ENCODE measurements around the gene LCA5L.
"Not testable (repeated sequence)": the region's sequence is repeated elsewhere in the genome, so short reads cannot be mapped to it uniquely, and the experiment has no call there.

LCA5L gene

DNA sequence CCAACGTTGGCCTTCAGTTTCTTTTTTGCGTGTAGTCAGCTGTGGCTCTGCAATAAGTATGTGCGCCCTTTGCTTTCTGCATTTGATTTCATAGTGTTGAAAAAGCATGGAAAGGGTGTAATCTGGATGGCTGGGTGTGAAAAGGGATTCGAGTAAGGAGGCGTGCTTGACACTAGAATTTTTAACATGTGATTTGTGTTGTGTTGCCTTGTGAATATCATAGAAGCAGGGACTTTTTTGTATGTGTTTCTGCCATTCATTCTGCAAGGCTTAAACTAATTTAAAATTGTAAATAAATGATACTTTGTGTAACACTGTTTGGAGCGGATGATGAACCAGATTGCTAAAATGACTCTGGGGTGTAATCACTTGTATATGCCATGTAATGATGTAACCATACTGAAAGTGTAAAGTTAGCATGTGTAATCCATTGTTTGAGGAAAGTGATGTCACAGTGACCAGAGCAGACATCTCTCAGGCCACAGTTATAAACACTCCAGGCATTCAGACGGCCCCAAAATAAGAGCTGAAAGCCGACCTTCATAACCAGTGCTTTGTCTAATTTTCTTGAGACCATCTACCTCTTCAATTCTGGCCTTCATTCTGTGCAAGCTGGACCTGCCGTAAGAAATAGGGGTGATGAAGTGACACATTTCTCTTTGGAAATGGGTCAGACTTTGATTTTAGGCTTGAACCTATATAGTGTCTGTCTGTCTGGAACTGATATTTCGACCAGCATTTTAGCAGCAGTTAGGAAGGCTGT, 6.8 kb upstream of the LCA5L start:
- DNase-seq (ENCODE audit: low read depth in 2 of 3, low spot score in 1 of 3) = no peak

DNA sequence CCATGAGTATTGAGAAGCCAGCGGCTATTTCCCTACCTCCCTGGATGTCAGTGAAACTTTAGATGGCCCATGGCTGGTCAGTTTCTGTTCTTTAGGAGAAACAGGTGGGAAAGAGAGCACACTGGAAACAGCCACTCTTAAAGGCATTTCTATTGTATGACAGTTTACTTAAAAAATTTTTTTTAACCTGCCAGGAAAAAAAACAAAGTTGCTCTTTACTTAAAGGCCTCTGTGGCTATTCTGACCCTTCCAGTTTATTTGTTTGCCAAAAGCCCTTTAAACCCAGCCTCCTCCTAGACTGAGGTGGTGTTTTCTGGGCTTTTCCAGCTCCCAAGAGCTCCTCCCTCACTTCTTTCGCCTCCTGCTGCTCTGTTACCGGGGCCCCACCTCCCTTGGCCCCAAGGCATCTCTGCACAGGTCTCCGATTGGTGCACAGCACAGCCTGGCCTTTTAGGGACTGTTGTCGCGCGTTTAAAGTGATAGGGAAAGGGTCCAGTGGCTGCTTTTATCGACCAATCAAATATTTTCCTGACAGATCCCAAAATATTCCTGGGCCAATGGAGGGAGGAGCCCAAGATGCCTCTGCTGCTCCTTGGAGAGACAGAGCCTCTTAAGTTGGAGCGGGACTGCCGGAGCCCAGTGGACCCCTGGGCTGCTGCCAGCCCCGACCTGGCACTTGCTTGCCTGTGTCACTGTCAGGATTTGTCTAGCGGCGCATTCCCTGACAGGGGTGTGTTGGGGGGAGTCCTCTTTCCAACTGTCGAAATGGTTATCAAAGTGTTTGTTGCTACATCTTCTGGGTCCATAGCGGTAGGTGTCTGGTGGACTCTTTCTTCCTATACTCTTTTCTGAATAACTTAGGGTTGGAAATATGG, 6.0 kb upstream of the LCA5L start, which contains the start of gene SH3BGR:
TSS of gene SH3BGR (plus strand) at position 639 of the 875 bp plus-strand sequence. CDS start at position 766, 127 bp downstream.
- DNase-seq (ENCODE audit: low read depth in 2 of 3, low spot score in 1 of 3) = no peak

DNA sequence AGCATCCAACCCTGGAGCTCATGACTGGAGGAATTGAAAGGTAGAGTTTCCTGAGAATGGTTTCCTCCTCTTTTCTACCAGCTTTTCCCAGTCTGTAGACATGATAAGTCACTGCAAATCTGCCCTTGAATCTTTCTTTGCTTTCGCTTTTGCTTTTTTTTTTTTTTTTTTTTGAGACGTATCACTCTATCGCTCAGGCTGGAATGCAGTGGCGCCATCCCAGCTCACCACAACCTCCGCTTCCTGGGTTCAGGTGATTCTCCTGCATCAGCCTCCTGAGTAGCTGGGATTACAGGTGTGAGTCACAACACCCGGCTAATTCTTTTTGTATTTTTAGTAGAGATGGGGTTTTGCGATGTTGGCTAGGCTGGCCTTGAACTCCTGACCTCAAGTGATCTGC, 1.7 kb upstream of the LCA5L start:
- no peak for DNase-seq (ENCODE audit: low read depth in 2 of 3, low spot score in 1 of 3)

DNA sequence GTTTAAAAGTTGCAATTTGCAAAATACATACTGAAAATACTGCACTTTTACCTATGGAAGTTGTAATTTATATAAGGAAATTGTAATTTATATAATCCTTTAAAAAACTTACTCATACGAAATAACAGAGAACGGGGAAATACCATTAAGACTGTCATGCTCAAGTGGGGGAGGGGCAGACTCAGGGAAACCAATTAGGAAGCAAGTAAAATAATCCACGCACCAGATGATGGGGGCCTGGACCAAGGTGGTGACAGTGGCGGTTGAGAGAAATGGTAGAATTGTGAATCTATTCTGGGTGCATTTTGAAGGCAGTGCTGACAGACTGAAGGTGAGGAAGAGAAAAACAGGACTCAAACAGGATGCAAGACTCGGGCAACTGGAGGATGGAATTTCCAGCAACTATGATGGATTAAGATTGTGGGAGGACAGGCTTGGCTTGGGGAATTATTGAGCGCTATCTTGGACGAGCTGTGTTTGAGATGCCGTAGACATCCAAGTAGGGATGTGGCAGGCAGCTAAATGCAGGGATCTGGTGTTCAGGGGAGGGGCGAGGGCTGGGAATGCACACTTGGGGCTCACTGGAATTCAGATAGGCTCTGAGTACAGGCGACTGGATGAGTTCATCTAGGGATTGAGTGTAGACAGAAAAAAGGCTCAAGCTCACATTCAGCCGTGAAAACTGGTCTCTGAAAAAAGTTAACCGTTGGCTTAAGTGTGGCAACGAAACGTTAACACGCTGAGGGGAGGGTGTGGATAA, 977 bp downstream of the LCA5L start:
- no peak for DNase-seq (ENCODE audit: low read depth in 2 of 3, low spot score in 1 of 3)

DNA sequence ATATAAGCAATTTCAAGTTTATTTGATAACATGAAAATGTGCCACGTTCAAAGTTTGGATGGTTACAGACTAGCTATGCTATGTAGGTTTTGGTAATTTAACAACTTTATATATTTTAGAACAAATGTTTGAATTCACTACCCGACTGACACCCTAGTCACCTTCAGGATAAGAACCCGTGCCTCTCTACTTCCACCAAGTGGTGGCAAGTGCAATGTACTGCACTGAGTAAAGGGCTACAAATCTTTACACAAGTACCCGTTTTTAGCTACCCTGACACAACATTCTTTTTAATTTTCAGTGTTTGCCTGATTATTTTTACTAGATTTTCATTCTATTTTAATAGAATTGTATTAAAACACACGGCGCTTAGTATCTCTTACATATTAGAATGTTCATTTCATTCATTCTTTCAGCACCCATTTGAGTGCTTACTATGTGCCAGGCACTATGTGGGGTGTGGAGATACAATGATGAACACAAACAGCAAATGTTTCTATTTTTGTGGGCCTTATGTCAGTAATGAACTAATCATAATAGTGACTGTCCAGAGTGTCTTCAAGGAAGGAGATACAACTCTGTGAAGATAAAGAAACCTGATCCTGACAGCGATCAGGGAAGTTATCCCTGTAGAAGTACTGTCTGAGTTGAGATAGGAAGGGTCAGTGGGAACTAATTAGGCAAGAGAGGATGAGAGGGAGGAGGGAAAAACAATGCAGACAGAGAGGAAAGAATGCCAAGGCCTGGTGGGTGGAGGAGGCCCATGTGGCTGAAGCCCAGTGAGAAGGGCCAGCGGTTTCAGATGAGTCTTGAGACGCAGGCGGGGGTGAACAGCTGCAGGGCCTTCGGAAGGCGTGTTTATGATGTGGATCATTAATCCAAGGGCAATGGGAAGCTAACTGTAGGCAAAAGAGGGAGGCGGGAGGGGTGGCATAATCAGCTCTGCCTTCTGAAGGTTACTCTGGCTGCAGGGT, 3.8 kb downstream of the LCA5L start:
- peak; percentile 8 to 30 (median 14) for DNase-seq (ENCODE audit: low read depth in 2 of 3, low spot score in 1 of 3)

DNA sequence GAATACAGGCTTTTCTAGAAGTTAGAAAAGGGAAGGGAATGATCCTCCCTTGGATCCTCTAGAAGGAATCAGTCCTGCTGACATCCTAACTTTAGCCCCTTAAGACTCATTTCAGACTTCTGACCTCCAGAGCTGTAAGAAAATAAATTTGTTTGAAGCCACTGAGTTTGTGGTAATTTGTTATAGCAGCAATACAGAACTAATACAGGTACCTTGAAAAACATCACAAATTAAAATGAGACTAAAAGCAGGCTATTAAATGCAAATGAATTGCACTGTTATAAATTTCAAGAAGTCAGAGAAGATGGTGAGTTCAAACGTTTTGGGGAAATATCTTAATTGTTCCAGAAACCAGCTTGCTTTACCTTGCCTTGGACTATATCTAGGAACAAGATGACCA, 6.3 kb downstream of the LCA5L start:
- DNase-seq (ENCODE audit: low read depth in 2 of 3, low spot score in 1 of 3) = no peak

DNA sequence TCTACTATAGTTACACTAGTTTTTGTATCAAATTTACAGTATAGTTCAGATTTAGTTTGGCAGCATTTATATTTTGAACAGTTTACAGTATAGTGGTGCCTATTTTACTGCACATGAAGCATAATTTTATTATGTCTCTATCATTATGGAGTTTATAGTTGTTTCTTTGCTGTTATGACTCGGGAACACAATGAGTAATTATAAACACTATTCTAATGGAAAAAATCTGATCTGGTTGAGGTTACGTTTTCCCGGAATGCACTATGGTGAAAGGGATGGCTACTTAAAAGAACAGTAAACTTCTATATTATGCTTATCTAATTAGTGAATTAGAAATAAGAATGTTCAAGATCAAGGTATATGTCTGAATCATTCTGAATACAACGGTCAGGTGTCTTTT, 10.6 kb downstream of the LCA5L start:
- no peak for DNase-seq (ENCODE audit: low read depth in 2 of 3, low spot score in 1 of 3)

DNA sequence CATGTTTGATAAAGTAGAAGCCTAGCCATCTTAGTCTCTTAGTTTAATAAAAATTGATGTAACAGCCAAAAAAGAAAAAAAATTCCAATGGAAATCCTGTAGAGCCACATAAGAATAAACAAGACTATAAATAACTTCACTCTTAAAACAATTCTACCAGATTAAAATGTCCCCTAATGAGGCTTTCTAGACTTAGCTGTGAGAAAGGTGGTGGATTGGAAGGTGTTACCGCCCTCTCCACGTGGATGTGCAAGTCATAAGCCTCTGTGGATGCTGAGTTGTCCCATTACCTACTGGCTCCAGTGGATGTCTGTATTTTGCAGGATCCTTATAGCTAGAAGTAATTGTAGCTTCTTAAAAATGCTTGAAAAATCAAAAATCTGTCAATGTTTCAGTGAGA, 14.6 kb downstream of the LCA5L start:
- no peak for DNase-seq (ENCODE audit: low read depth in 2 of 3, low spot score in 1 of 3)

DNA sequence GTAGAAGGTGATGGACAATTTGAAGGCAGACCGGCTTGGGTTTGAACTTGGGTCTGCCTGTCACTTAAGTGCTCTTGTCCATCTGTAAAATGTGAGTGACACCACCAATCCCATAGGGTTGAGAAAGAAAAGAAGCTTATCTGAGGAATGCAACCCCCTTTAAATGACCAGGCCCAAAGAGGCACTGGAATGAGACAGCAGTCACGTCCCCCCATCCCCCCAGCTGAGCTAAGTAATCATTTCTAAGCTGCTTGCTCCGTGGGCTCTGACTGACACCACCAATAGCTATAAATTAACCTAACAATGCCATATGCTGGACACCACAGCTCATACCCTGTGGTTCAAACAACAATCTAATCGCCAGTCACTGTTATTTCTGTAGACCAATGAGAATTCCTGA, 15.1 kb downstream of the LCA5L start:
- DNase-seq (ENCODE audit: low read depth in 2 of 3, low spot score in 1 of 3) = no peak

DNA sequence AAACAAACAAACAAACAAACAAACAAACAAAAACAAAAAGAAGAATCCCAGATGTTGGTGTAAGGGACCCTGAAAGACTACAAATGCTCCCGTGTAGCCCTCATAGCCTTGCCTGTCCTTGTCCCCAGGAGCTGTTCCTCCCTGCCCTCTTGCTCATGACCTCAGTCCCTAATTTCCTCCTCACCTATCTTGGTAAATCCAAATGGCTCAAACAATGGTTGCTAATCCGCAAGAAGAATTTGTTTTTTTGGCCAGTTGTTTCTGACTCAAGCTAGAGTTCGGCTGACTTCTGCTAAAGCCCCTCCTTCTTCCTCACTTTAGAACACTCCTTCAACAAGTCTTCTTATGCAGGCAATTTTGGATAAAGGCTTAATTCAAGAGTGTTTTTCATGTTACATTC, 15.6 kb downstream of the LCA5L start:
- no peak for DNase-seq (ENCODE audit: low read depth in 2 of 3, low spot score in 1 of 3)

DNA sequence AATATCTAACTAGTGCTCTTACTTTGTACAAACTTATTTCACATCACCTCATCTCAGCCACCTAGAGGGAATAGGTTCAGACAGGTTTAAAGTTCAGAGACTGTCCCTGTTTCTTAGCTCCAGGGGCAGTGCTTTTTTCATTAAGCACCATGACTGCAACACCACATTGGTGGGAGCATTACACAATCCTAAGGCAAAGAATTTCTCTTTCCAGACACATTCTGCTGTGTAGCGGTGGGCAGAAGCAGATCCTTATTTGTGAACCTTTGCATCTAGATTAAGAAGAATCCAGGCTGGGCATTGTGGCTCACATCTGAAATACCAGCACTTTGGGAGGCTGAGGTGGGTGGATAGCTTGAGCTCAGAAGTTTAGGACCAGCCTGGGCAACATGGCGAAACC, 16.1 kb downstream of the LCA5L start:
- no peak for DNase-seq (ENCODE audit: low read depth in 2 of 3, low spot score in 1 of 3)

DNA sequence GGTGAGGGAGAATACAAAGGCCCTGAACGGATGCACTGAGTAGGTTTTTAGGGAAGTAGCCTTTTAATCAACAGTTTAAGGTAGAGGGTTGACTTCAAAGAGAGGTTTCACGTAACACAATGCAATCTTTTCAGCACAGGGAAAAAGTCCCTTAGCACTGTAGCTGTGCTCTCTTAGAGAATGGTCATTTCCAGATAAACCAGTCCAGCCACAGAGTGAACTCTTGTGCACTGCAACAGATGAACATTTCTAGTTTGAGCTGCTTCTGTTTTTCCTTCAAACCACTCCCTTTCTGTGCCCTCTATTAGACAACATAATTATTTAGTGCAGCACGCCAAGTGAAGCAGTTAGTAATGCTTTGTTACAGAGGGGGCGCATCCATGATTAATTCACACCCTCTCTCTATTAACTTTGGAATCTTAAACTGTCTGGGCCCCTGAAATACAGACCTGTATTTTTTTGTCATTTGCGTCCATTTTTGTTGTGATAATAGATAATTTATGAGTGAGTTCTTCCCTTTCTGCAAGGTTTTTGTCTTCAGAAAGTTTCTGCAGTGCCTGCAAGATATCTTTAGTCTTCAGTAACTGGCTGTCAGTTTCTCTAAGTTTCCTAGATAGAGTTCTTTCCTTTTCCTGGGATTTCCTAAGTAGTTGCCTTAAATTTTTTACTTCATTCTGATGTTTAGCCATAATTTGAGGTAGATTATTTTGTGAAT, 22.9 kb downstream of the LCA5L start:
- no peak for DNase-seq (ENCODE audit: low read depth in 2 of 3, low spot score in 1 of 3)

DNA sequence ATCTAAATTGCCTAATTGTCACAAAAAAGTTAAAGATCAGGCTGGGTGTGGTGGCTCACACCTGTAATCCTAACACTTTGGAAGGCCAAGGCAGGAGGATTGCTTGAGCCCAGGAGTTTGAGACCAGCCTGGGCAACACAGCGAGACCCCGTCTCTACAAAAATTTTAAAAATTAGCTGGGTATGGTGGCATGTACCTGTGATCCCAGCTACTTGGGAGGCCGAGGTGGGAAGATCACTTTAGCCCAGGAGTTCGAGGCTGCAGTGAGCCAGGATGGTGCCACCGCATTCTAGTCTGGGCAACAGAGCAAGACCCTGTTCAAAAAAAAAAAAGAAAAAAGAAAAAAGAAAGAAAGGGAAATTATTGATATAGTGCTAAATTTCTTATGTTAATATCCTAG, 26.4 kb downstream of the LCA5L start:
- not testable (repeated sequence) for DNase-seq (ENCODE audit: low read depth in 2 of 3, low spot score in 1 of 3)

DNA sequence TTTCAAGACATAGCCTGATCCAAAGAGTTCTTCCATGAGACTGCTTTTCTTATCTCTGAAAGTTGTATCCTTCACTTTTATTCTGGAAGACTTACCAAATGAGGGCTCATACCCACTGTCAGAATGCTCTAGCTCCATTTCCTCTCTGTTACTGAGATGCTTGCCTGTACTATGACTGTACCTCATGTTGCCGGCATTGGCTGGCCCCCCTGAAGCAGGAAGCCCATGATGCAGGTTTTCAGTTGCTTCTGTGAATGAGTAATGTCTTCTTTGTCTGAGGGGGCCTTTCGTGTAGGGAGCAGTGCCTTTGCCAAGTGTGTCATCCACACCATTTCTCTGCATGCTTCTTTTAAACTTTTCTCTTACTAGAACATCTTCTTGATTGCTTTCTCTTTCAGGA, 39.5 kb downstream of the LCA5L start:
- DNase-seq (ENCODE audit: low read depth in 2 of 3, low spot score in 1 of 3) = no peak

DNA sequence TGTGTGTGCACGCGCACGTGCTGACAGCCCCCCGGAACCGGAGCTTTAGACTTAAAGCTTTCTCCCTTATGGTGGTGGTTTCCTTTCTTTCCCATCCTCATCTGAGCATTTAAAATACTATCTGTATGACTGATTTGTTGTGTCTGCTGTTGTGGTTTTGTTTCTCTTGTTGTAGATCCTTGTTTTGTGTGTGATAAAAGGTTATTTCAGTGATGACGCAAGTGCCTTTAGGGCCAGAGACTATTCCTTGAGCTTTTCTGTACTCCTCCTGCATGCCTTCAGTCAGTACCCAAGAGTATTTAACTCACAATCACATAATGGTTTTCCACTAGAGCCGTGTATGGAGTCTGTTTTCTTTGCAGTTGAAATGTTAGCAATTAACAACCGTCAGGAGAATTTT, 45.4 kb downstream of the LCA5L start:
- no peak for DNase-seq (ENCODE audit: low read depth in 2 of 3, low spot score in 1 of 3)

DNA sequence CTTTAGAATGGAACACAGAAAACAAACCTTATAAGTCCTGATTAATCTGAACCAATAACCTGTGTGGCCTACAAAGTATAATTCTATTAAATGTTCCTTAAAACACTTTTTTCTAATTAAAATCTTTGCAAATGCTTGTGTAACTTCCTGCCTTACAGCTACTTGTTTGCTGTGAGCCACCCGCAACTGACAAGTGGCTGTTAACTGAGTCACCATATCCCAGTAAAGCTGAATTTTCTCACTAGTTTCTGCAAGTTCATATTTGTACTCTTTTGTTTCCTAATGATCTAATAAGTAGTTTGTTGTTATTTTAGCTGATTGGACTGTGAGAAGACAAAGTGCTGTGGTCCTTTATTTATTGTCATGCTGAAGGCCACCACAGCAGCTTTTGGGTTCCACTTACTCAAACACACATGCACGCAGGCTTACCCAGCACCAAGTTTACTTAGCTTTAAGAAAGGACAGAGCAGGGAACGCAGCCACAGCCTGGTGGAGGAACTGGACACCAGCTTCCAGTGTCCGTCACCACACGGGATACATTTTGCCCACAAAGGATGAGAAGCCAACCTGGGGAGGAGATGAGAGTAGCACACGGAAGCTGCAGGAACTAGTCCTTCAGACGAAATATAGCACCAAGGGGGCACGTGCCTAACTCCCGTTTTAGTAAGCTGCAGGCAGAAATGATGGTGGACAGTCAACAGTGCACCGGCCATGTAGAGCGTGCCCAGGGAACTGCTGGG, 47.8 kb downstream of the LCA5L start:
- no peak for DNase-seq (ENCODE audit: low read depth in 2 of 3, low spot score in 1 of 3)

DNA sequence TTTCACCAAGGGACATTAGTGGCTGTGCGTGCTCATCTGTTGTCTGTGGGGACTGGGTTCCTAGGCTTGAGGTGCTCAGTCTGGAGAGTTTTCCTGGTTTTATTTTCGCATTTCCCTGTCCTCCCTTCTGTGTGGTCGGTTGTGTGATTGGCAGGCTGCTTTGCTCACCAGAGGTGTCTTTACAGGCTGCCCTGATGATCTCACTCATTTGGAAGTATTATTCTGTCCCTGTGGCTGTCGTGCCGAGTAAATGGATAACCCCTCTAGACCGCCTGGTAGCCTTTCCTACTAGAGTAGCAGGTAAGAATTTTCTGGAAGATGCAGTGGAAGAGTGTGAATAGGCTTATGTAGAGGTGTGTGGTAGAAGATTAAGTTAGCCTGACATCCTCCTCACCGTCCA, 52.6 kb downstream of the LCA5L start:
- no peak for DNase-seq (ENCODE audit: low read depth in 2 of 3, low spot score in 1 of 3)

DNA sequence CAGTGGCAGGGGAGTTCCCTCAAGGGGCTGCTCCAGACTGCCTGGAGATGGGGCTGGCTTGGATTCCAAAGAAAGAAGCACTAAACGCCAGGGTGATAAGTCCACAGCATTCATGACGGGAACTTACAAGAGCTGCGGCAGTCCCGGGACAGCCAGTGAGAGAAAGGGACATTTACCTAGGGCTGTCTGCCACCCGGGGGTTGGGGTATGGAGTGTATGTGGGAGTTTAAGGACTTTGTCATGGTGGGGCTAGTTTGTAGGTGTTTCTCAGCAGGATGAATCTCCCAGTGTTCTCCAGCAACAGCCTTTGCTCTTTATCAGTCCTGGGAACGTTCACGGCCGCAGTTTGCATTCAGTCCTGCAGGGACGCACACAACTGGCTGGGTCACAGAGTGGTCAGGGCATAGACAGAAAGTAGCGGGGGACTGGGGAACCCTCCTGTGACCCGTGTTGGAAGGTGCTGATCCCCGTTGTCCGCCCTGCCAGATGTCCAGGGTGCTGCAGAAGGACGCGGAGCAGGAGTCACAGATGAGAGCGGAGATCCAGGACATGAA, 55.3 kb downstream of the LCA5L start:
- DNase-seq (ENCODE audit: low read depth in 2 of 3, low spot score in 1 of 3) = no peak

DNA sequence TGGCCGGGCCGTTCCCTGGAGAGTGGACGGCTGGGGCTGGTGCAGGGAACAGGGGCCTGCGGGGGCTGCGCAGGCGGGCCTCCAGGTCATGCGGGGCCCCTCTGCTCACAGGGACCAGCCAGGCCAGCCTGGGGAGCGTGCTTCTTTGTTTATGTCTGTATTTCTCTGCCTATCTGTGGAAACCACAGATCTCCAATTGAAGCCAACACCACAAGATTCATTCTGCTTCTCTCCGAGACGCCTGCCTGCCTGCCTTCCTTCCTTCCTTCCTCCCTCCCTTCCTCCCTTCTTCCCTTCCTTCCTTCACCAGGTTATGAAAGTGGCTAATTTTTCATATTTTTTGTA, 56.8 kb downstream of the LCA5L start:
- no peak for DNase-seq (ENCODE audit: low read depth in 2 of 3, low spot score in 1 of 3)

All from stimulated activated CD4-positive, alpha-beta T cell treated with anti-CD3 and anti-CD28 coated beads, Interleukin-12 subunit alpha, Interleukin-12 subunit beta, amount 100 ng/mL, for 48 hours (primary cell).